Right renal cortex interstitium (tissue), 3 donors: ENCODE measurements around the gene SPINT1. TPM values are rescaled to one million over a fixed set of nuclear protein-coding genes. Genes with fewer than 3 reads are reported as not detected.
"Not testable (repeated sequence)": the region's sequence is repeated elsewhere in the genome, so short reads cannot be mapped to it uniquely, and the experiment has no call there.

Source experiments
- DNase-seq, 3 donors: peaks; one replicate each; pipeline ENCODE4 v3.0.0-alpha.2; 2013; ENCODE audit warnings: low read depth in 3 of 3, low spot score in 2 of 3
- polyA plus RNA-seq, 3 donors: library from polyadenylated mRNA; unstranded; fragments of 120-200 nt; gene quantifications; one replicate each; pipeline ENCODE4 v1.2.1, GENCODE V29; 2013; ENCODE audit not compliant: insufficient read length in 3 of 3

Gene SPINT1
- polyA plus RNA-seq, 3 donors, result 60.3 to 71.1 (median 70.0) TPM

GRCh38 chr15:40857601-40858341 lies 13.9 kb downstream of the SPINT1 start:
- DNase-seq, result no peak

- no peak for DNase-seq
These were observed 14.9 kb downstream of the SPINT1 start for GRCh38 chr15:40858706-40859105.

- DNase-seq, result no peak
These were observed 15.5 kb downstream of the SPINT1 start for GRCh38 chr15:40859206-40859851.

GRCh38 chr15:40861147-40861546 lies 17.3 kb downstream of the SPINT1 start:
- DNase-seq, result not testable (repeated sequence)

- DNase-seq, result no peak
These were observed 19.9 kb downstream of the SPINT1 start for GRCh38 chr15:40863660-40864270.

- no peak for DNase-seq
These were observed 23.4 kb downstream of the SPINT1 start for GRCh38 chr15:40867199-40867598.

- no peak for DNase-seq
These were observed 25.8 kb downstream of the SPINT1 start for GRCh38 chr15:40869686-40870085.

GRCh38 chr15:40870716-40871115 lies 26.9 kb downstream of the SPINT1 start:
- no peak for DNase-seq

- no peak for DNase-seq
These were observed 28.1 kb downstream of the SPINT1 start for GRCh38 chr15:40871749-40872617.

GRCh38 chr15:40872791-40873693 lies 29.2 kb downstream of the SPINT1 start:
- no peak for DNase-seq

GRCh38 chr15:40873694-40874561 lies 30.1 kb downstream of the SPINT1 start, which contains the start of gene RHOV:
RHOV (minus strand) TSS chr15:40874234; CDS start chr15:40874139, 95 bp downstream.
- DNase-seq, result no peak

- no peak for DNase-seq
These were observed 32.3 kb downstream of the SPINT1 start for GRCh38 chr15:40875991-40876730.

- DNase-seq, result no peak
These were observed 33.8 kb downstream of the SPINT1 start for GRCh38 chr15:40877694-40878093.

- no peak for DNase-seq
These were observed 34.9 kb downstream of the SPINT1 start for GRCh38 chr15:40878785-40879184.

GRCh38 chr15:40879609-40880008 lies 35.8 kb downstream of the SPINT1 start:
- no peak for DNase-seq

GRCh38 chr15:40881351-40881750 lies 37.5 kb downstream of the SPINT1 start:
- DNase-seq, result no peak

GRCh38 chr15:40886586-40886985 lies 42.7 kb downstream of the SPINT1 start:
- no peak for DNase-seq

- no peak for DNase-seq
These were observed 45.3 kb downstream of the SPINT1 start for GRCh38 chr15:40889112-40889511.
